Astrocyte of the spinal cord (primary cell): ENCODE measurements around the gene ULK4.

ENCODE experiments used
- DNase-seq: peaks from one replicate; pipeline ENCODE4 v3.0.0; 2011; ENCODE audit warnings: low read depth, low spot score
- H3K4me3 ChIP-seq: 2 replicates; pipeline ENCODE4 v1.5.1; 2011; ENCODE audit warnings: low read depth, mild to moderate bottlenecking, low read length, moderate library complexity
- CTCF ChIP-seq: IDR thresholded peaks from 2 replicates; pipeline ENCODE4 v1.5.1; 2012; ENCODE audit warnings: low read depth, mild to moderate bottlenecking, low read length, inconsistent platforms
- in situ Hi-C: cut with HindIII; loops from 2 replicates; pipeline ENCODE4 v1.10.0; 2017; ENCODE audit warnings: low sequenced_read_pairs

The ULK4 gene

DNA sequence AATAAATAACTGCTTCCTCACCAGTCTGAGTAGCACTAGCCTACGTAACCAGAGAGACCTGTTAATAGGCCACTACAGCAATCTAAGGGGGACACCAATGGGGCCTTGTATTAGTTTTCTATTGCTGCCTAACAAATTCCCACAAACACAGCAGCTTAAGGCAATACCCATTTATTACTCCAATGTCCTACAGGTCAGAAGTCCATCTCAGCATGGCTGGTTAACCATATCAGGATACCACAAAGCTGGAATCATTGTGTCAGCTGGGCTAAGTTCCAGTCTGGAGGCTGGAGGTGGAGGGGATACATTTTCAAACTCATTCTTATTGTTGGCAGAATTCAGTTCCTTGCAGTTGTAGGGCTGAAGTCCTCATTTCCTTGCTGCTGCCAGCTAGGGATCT, 331.9 kb downstream of the ULK4 start:
- peak; percentile 21 for DNase-seq
- TF ChIP-seq CTCF = no peak
- in situ Hi-C loops = no loop called here
- no peak overlapping the region for H3K4me3 ChIP-seq

GRCh38 chr3:41629072-41629471, 332.8 kb downstream of the ULK4 start:
- DNase-seq = no peak
- in situ Hi-C loops = no loop called here
- TF ChIP-seq CTCF = no peak
- no peak overlapping the region for H3K4me3 ChIP-seq

- no peak for TF ChIP-seq CTCF
- in situ Hi-C loops = no loop called here
- DNase-seq = no peak
- no peak overlapping the region for H3K4me3 ChIP-seq
Observed at GRCh38 chr3:41627477-41628087, 334.3 kb downstream of the ULK4 start.

DNA sequence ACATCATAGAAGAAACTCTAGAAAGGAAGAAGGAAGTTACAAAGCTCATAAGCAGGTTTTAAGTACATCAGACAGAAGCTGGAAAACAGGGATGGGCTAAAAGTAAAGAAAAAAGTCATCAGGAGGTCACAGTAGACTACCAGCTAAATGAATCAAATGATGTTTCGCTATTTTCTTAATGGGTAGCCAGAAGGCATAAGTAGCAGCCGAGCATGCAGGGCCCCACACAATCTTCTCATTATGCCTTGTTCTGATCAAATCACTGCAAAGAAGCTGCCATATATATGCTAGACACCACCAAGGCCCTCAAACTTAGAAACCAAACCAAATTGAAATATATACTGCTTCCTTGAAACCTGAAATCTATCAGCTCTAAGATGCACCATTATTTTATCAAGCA, 349.1 kb downstream of the ULK4 start:
- TF ChIP-seq CTCF = no peak
- no peak overlapping the region for H3K4me3 ChIP-seq
- DNase-seq = no peak
- in situ Hi-C loops = no loop called here

GRCh38 chr3:41611008-41611407, 350.9 kb downstream of the ULK4 start:
- DNase-seq = no peak
- in situ Hi-C loops = no loop called here
- no peak overlapping the region for H3K4me3 ChIP-seq
- TF ChIP-seq CTCF = no peak

DNA sequence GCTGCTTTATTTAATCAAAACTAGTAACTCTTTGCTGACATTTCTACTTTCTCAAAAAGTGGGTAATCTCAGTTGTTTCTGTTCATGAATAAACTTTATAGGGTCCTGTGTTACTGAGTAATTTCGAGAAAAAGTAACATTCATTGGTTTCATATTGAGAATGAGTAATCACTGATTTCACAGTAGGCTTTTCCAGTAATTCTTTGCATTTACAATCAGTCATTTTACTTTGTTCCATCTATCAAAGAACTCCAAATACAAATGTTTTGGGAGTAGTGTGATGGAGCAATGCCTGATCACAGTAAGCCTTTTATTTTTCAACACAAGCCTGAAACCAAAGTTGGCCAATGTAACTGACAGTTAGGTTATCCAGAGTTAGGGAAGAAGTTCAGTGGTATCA, 353.6 kb downstream of the ULK4 start:
- TF ChIP-seq CTCF = no peak
- no peak overlapping the region for H3K4me3 ChIP-seq
- DNase-seq = no peak
- in situ Hi-C loops = no loop called here

- in situ Hi-C loops = no loop called here
- no peak for TF ChIP-seq CTCF
- H3K4me3 ChIP-seq = no peak overlapping the region
- DNase-seq = no peak
Observed at GRCh38 chr3:41603807-41604206, 358.1 kb downstream of the ULK4 start.
